NCI-H2227 treated with DMSO at 0.1 percent for 48 hours (cell line): ENCODE measurements around the gene NUDT4.
"Not testable (repeated sequence)": the region's sequence is repeated elsewhere in the genome, so short reads cannot be mapped to it uniquely, and the experiment has no call there.

ENCODE experiments used
- DNase-seq: peaks from one replicate; lab custom pipeline; 2025; lab: John Stamatoyannopoulos, UW

NUDT4 gene

DNA sequence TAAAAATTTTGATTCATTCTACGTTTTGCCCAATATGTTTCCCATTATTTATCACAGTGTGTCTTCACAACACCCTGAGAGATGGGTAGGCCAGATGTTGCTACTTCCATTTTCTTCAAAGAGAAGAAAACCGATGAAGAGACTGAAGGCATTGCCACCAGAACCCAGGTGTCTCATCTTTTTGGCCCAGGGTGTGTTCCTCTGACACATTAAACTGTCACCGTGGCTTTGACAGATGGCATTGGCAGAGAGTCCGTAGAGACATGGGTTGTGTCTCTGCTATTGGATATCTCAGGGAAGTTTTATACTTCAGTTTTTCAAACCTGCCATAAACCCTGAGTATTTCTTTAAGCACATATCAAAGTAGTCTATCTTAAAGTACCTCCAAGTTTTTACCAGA lies 11.3 kb upstream of the NUDT4 start:
- DNase-seq = no peak

GRCh38 chr12:93368766-93369165 lies 9.0 kb upstream of the NUDT4 start:
- DNase-seq = no peak

DNA sequence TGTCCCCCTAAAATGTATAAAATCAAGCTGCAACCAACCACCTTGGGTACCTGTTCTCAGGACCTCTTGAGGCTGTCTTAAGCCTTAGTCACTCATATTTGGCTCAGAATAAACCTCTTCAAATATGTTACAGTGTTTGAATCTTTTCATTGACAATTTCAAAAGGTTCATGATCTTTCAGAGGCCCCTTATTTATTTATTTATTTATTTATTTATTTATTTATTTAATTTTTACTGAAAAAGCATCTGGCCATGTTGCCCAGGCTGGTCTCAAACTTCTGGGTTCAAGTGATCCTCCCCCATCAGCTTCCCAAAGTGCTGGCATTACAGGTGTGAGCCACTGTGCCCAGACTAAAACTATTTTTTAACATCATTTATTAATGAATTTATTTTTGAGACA lies 8.2 kb upstream of the NUDT4 start:
- DNase-seq = no peak

DNA sequence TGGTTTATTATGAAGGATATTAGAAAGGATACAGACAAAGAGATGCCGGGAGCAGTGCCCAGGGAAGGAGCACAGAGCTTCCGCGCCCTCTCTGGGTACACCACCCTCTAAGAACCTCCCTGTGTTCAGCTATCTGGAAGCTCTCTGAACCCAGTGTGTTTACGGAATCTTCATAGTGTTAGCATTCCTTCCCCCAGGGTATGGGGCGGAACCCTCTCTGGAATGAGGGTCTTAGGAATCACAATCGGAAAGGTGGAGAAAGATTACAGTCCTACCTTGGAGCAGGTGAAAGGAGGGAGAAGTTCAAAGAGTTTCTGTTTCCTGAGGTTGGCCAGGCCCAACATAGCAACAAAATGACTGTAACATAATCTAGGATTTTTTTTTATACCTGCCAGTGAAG lies 6.8 kb upstream of the NUDT4 start:
- DNase-seq = no peak

DNA sequence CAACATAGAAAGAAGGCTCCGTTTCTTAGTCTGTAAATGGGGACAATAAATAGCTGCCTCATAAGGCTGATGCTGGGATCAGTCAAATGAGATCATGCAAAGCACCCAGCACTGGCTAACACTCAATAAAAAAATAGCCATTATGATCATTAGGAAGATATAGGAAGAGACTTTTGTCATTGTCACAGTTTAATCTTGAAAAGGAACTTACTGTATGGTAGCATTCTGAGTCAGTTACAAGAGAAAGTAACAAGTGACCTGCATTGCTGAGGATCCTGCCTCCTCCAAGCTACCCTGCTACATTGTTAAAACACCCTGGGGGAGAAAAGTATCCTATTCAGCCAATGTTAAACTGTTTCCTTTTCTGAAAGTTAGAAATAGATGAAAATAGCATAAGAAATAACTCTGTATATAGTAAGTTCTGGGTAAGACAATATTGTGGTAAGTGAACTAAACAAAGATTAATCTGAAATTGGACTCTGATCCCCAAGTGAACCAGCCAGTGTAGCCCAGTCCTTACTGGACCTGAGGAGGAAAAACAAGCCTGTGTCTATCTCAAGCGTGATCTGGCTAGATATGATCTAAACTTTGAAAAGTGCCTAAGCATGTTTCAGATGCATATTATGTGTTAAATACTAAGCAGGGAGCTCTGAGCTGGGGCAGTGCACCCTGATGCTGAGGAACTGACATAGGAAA lies 3.6 kb upstream of the NUDT4 start:
- no peak for DNase-seq

DNA sequence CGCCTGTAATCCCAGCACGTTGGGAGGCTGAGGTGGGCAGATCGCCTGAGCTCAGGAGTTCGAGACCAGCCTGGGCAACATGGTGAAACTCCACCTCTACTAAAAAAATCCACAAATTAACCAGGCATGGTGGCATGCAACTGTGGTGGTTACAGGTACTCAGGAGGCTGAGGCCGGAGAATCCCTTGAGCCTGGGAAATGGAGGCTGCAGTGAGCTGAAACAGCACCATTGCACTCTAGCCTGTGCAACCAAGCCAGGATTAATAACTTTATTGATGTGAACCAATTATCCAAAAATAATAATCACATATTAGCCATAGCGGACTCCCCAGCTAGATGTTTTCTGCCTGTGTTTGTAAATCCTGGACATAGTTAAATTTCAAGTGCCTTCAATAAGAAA lies 1.8 kb upstream of the NUDT4 start:
- no peak for DNase-seq

GRCh38 chr12:93376436-93377251 lies 1.1 kb upstream of the NUDT4 start:
- DNase-seq = peak; percentile 45

DNA sequence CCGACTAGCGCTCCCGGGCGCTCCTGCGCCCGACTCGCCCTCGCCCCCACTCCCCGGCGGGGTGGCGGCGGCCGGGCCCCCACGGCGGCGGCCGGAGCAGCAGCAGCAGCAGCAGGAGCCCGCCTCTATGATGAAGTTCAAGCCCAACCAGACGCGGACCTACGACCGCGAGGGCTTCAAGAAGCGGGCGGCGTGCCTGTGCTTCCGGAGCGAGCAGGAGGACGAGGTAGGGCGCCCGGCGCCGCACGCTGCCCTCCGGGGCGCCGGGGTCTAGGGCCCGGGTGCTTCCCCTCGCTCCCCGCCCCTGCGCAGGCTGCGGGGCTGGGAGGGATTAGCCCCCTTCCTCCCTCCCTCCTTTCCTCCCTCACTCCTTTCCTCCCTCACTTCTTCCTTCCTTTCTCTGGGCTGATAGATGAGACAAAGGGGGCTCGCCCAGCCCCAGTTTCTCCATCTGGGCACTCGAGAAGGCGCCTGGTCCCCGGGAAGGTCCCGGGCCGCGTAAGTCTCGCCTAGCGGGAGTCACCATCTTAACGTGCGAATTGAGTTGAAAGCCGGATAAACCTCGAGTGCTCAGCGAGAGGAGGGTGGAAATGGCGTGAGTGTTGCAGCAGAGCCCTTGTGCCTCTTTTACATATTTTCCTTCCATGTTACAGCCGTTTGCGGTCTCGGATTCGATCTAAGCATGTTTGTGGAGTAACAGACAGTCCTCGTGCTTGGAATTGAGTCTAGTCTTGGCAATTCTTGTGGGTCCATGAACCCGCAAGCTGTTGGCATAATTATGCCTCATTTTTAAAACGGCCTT lies 672 bp downstream of the NUDT4 start:
- DNase-seq = peak; percentile 21

DNA sequence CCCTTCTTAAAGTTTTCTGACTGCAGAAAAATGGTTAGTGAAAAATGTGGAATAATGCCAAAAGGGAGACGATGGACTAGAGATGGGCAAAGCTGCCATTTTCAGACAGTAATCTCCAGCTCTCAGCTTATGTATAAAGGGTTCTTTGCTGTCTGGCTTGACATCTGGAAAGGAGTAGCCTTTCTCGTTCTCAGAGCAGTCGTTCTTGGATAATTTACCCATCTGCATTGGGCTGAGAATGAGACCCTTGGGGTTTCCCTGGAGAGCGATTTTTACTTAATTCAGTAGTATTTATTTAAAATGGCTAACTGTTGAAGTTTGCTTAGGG lies 1.2 kb downstream of the NUDT4 start:
- no peak for DNase-seq

DNA sequence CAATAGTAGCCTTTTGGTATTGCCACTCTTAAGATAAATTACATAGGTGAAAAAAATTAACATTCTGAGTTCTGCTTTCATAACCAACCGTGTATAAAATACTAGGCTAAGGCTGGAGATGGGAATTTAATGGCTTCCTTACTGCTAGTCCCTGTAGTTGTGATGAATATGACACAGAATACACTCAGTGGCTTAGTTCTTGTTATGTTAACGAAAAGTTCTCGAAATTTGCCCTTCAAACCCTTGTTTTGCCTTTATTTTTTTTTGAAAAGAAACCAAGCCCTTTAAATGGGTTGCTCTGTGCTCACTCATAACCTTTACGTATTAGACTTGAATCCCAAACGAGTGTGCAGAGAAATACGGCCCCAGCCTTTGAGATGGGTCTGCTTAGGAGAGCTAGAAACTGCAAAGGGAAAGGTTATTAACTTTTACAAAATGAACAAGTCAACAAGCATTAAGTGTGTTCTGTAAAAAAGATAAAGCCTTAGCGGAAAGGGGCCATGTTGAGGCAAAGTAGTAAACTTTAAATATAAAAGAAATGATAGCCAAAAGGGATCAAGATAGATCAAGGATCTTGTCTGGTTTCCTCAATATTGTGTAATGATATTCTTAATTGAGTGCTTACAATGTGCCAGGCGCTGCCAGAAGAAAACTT lies 1.7 kb downstream of the NUDT4 start:
- no peak for DNase-seq

DNA sequence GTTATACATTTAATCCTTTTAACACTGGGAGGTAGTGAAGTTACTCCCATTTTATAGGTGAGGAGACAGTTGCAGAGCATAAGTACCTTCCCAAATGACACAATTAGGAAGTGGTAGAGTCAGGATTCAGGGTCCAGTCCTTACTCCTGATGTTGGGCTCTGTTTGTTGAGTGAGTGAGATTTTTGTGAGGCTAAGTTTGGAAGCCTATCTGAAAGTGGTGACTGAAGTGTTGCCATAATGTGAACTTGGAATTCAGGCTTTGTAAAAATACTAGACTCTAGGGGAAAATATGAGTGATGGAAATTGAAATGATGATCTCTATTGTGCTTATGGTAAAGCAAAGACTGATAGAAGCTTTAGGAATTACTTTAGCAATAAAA lies 2.2 kb downstream of the NUDT4 start:
- no peak for DNase-seq

DNA sequence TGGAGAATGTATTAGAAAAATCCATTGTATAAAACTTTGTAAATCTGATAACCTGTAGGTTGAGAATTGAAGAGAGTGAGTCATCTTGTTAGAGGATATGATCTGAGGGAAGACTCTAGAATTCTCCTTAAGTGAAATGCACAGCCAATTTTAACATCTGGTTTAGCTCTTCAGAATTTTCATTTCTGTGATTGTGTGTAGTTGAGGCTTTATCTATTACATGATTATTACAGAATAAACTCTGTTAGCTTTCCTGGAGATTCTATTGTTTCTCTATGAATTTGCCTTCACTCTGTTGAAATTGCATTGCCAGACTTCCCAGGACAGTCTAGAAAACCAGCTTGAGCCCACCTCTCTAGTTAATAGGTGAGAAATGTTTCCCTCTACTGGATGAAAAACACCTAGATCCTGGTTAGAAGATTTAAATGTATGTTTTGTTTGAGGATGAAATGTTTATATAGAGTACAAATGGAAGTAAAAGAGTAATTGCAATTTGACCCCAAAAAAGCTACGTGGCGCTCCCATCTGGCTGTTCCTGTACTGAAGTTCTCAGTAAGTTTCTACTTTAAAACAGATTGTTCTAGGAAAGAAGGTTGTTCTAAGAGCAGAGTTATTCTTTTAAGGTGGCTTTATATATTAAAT lies 2.9 kb downstream of the NUDT4 start:
- DNase-seq = peak; percentile 57

DNA sequence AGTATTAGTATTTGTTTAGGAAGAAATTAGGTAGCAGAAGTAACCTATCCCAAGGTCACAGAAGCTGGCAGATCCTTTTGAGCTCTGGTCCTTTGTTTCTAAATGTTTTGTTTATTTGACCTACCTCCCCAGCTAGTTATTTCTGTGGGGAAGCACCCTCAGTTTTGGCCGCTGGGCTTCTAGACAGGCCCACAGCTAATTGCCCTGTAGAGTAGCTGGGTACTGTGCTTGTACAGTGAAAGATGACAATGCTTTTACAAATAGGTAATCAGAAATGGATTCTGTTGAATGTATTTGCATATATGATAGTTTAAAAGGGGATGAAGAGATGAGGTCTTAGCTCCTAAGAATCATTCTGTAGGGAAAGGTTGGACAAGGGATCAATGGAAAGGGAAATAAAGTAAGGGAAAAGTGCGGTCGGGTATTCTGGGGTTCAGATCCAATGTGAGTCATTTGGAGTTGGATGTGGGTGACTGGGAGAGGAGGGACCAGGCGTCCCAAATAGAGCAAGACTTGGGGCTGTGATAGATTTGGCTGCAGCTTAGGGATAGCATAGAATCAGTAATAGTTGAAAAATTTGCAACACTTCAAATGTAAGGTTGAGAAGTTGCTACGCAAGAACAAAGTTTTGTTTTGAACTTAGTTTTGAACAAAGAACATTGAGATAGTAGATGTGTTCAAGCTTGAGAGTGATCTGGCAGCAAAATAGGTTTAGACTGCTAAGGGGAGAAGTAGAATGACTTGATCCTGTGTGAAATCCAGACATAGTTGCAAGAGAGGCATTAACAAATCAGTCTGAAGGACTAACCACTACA lies 3.6 kb downstream of the NUDT4 start:
- DNase-seq = no peak

DNA sequence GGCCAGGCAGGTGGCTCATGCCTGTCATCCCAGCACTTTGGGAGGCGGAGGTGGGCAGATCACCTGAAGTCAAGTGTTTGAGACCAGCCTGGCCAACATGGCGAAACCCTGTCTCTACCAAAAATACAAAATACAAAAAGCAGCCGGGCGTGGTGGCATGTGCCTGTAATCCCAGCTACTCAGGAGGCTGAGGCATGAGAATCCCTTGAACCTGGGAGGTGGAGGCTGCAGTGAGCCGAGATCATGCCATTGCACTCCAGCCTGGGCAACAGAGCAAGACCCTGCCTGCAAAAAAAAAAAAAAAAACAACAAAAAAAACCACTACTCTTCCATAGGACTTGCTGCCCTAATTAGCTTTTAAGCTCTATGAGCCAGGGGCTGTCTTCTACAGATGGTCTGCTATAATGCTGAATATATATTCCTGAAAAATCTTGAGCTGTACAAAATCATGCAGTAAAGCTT lies 4.3 kb downstream of the NUDT4 start:
- DNase-seq = not testable (repeated sequence)

- no peak for DNase-seq
Observed at GRCh38 chr12:93387780-93388179, 10.1 kb downstream of the NUDT4 start.

DNA sequence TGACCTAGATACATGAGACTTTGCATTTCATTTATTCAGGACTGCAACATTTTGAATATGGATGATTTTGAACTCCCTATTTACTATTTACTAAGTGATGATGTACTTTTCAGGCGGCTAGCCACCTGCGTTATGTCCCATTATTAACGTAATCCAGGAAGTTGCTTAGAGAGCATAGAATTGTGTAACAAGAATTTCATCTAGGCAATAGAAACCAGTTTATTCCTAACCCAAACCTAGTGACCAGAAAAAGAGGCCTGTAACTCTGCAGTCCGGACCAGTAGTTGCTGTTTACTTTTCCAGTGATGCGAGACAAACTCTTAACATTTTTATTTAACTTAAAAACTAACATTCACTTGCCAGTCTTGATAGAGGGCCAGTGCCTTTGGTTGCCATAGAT lies 12.3 kb downstream of the NUDT4 start:
- DNase-seq = no peak

GRCh38 chr12:93390549-93391297 lies 13.0 kb downstream of the NUDT4 start:
- no peak for DNase-seq

DNA sequence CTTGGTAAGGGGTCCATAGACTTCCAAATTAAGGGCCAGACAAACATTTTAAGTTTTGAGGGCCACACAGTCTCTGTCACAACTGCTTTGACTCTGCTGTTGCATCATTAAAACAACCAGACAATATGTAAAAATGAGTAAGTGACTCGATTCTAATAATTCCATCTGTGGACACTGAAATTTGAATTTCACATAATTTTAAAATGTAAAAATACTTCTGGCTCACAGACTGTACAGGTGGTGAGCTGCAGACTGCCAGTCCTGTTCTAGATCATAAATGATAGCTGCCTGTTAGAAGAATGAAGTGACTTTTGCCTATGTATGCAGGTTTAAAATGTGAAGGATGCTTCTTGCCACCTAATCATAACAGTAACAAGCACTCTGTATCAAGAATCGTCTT lies 15.7 kb downstream of the NUDT4 start:
- no peak for DNase-seq

GRCh38 chr12:93397412-93397811 lies 19.7 kb downstream of the NUDT4 start:
- DNase-seq = no peak

DNA sequence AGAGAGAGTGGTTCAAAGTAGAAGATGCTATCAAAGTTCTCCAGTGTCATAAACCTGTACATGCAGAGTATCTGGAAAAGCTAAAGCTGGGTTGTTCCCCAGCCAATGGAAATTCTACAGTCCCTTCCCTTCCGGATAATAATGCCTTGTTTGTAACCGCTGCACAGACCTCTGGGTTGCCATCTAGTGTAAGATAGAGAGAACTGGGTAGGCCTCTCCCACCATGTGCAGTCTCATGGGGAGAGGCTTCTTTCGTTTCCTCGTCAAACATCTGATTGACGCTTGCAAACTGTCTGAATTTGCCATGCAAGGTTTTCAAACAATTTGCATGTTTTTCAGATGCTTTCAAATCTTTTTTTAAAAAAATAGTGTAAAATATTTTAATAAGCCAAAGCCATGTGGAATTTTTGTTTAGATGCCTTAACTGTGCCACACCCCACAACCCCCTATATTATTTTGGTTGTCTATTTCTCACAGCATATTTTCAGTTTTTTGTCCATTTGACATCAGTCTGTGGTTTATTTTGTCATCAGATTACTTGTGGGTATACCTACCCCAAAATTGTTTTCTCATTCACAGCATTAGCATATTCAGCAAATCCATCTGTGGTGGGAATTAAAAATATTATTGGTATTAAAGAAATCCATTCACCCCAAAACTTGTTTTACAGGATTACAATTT lies 21.6 kb downstream of the NUDT4 start:
- DNase-seq = not testable (repeated sequence)
